ENCODE measurements around the gene WNT9B. TPM values are rescaled to one million over a fixed set of nuclear protein-coding genes. Genes with fewer than 3 reads are reported as not detected.

WNT9B gene
- total and polyA plus RNA-seq, 12 donors, result 0.07 to 2.0 (median 0.55) TPM; not detected in 3

- Histone ChIP-seq H3K4me3 (no peak overlapping the region), H3K36me3 (replicated peaks in 1 of 2) (no peaks in the 10 kb centered on the region), H3K27me3 (no peaks in the 10 kb centered on the region), H3K27ac (no peak overlapping the region), H3K4me1 (replicated peaks in 1 of 2) (no peaks in the 10 kb centered on the region), H3K9me3 (replicated peaks in 1 of 3) (no peaks in the 10 kb centered on the region)
- DNase-seq, result no peak
- TF ChIP-seq POLR2A (IDR thresholded peaks at IDR 0.05), result no peak
- TF ChIP-seq CTCF (IDR thresholded peaks at IDR 0.05), result no peak
- WGBS, 4 donors, result 90 to 96% (median 91%) methylated on average over 5 to 16 of the region's 16 CpGs
- intact Hi-C loops (cut with DNase I), result no loop called here
These were observed 21.0 kb downstream of the WNT9B start for GRCh38 chr17:46872421-46872820.

GRCh38 chr17:46873941-46874645, 22.7 kb downstream of the WNT9B start:
- TF ChIP-seq CTCF (IDR thresholded peaks at IDR 0.05) (no peak), POLR2A (IDR thresholded peaks at IDR 0.05) (no peak)

GRCh38 chr17:46874906-46875305, 23.5 kb downstream of the WNT9B start:
- WGBS, 4 donors, result 86 to 95% (median 90%) methylated on average over 15 to 16 of the region's 16 CpGs
- no peaks in the 10 kb centered on the region for H3K27me3 ChIP-seq
- intact Hi-C loops (cut with DNase I), result no loop called here

More at GRCh38 chr17:46873941-46874645, 22.7 kb downstream of the WNT9B start:
- H3K27ac ChIP-seq, result no peak overlapping the region
- 81 to 85% (median 83%) methylated on average over 7 of the region's 7 CpGs for WGBS, 4 donors
- no peaks in the 10 kb centered on the region for H3K27me3 ChIP-seq
- H3K4me3 ChIP-seq, result no peak overlapping the region
- intact Hi-C loops (cut with DNase I), result no loop called here
- H3K9me3 ChIP-seq (replicated peaks in 1 of 3), result no peaks in the 10 kb centered on the region
- H3K4me1 ChIP-seq (replicated peaks in 1 of 2), result no peaks in the 10 kb centered on the region
- H3K36me3 ChIP-seq (replicated peaks in 1 of 2), result no peaks in the 10 kb centered on the region
- DNase-seq, result no peak

GRCh38 chr17:46875849-46876352, 24.5 kb downstream of the WNT9B start:
- intact Hi-C loops (cut with DNase I), result no loop called here

More at GRCh38 chr17:46874906-46875305, 23.5 kb downstream of the WNT9B start:
- no peaks in the 10 kb centered on the region for H3K9me3 ChIP-seq (replicated peaks in 1 of 3)
- H3K4me1 ChIP-seq (replicated peaks in 1 of 2), result no peaks in the 10 kb centered on the region
- no peak overlapping the region for H3K27ac ChIP-seq
- H3K4me3 ChIP-seq, result no peak overlapping the region
- no peak for TF ChIP-seq POLR2A (IDR thresholded peaks at IDR 0.05)
- TF ChIP-seq CTCF (IDR thresholded peaks at IDR 0.05), result no peak
- DNase-seq, result no peak
- no peaks in the 10 kb centered on the region for H3K36me3 ChIP-seq (replicated peaks in 1 of 2)

More at GRCh38 chr17:46875849-46876352, 24.5 kb downstream of the WNT9B start:
- H3K27me3 ChIP-seq, result no peaks in the 10 kb centered on the region
- H3K4me3 ChIP-seq, result no peak overlapping the region
- no peak for DNase-seq
- H3K4me1 ChIP-seq (replicated peaks in 1 of 2), result no peaks in the 10 kb centered on the region
- H3K36me3 ChIP-seq (replicated peaks in 1 of 2), result no peaks in the 10 kb centered on the region
- no peaks in the 10 kb centered on the region for H3K9me3 ChIP-seq (replicated peaks in 1 of 3)
- no peak overlapping the region for H3K27ac ChIP-seq
- WGBS, 4 donors, result 86 to 92% (median 91%) methylated on average over 10 to 13 of the region's 13 CpGs
- no peak for TF ChIP-seq CTCF (IDR thresholded peaks at IDR 0.05)
- no peak for TF ChIP-seq POLR2A (IDR thresholded peaks at IDR 0.05)

Measured in adrenal gland (tissue), 12 donors.